OCI-LY1 (cell line): ENCODE results near the gene NBDY.

ENCODE experiments used
- EZH2 ChIP-seq: fragments of 200-600 bp; sonication (generic), shearing (Covaris generic); IDR thresholded peaks from 2 replicates; pipeline ENCODE4 v1.8.0; 2017; ENCODE audit warnings: borderline replicate concordance, mixed run types, mild to moderate bottlenecking, antibody characterized with exemption, low read length, moderate library complexity, mixed read lengths
- TF ChIP-seq, protein P1 (sequence below): fragments of 200-600 bp; sonication (generic), shearing (Covaris generic); IDR thresholded peaks from 2 replicates; pipeline ENCODE4 v1.5.1; 2017; ENCODE audit warnings: mild to moderate bottlenecking, antibody characterized with exemption, low read length, moderate library complexity, mixed read lengths

DNA sequence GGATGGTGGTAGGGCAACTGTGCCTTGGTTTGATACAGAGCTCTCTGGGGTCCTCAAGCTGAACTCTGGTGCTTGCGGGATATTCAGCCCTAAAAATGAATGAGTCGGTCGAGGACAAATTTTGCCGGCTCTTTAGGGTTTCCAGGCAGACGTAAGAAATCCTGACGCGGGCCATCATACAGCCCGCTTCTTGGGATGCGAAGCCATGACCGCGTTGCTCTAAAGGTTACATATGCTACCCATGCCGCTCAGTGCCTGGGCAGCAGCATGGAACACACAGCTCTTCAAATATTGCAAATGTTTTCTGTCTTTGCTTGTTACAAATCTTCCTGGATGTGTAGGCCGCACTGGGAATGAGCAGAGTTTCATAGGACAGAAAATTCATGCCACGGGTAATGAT is 55.6 kb downstream of the NBDY start:
- TF ChIP-seq, protein P1, sequence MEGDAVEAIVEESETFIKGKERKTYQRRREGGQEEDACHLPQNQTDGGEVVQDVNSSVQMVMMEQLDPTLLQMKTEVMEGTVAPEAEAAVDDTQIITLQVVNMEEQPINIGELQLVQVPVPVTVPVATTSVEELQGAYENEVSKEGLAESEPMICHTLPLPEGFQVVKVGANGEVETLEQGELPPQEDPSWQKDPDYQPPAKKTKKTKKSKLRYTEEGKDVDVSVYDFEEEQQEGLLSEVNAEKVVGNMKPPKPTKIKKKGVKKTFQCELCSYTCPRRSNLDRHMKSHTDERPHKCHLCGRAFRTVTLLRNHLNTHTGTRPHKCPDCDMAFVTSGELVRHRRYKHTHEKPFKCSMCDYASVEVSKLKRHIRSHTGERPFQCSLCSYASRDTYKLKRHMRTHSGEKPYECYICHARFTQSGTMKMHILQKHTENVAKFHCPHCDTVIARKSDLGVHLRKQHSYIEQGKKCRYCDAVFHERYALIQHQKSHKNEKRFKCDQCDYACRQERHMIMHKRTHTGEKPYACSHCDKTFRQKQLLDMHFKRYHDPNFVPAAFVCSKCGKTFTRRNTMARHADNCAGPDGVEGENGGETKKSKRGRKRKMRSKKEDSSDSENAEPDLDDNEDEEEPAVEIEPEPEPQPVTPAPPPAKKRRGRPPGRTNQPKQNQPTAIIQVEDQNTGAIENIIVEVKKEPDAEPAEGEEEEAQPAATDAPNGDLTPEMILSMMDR, result no peak
- no peak for TF ChIP-seq EZH2
